HG03469 (cell line): ENCODE measurements around the gene ABCC8.

Source experiments
- ATAC-seq: cut with Tn5 transposase; IDR thresholded peaks from one replicate; pipeline ENCODE4 v1.9.1; 2021; ENCODE audit warnings: mild to moderate bottlenecking, moderate library complexity, moderate number of reproducible peaks; ENCODE audit not compliant: unreplicated experiment

ABCC8 gene

GRCh38 chr11:17389211-17389956 lies 87.3 kb downstream of the ABCC8 start:
- no peak for ATAC-seq

DNA sequence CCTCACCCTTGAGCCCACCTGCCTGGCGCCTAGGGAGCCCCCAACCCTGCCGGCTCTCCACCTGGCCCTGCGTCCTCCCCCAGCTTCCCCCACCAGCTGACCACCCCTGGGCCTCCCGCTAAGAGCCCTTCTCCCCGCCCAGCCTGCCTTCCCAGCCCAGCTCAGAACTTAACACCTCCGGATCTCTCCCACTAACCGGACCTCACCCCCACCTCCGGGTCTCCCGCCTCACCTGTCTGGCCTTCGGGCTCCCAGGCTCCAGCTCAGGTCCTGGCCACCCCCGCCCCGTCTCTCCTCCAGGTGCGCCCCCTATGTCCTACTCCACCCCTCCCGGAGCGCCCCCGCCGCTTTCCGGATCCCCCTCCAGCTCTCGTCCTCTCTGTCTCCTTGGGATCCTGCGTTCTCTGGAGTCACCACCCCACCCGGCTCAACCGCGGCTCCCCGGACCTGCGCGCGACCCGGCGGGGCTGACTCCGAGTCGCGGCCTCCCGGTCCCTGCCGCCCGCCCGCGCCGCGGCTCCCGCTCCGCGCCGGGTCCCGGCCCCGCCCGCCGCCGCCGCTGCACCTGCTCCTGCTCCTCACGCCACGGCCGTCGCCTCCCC lies 87.9 kb downstream of the ABCC8 start, which contains the start of gene KCNJ11:
Gene KCNJ11 (minus strand): TSS at position 51 of the 602 bp plus-strand sequence. CDS start 568 bp downstream, outside the sequence.
- ATAC-seq: no peak

DNA sequence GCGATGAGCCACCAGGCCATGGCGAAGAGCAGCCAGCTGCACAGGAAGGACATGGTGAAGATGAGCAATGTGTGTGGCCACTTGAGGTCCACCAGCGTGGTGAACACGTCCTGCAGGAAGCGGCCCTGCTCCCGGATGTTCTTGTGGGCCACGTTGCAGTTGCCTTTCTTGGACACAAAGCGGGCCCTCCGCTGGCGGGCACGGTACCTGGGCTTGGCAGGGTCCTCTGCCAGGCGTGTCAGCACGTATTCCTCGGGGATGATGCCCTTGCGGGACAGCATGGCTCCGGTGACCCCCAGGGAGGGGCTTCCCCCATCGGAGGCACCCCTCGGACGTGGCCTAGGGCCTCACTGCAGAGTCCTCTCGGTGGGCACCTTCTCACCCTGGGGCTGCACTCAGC lies 88.8 kb downstream of the ABCC8 start:
- ATAC-seq: no peak

DNA sequence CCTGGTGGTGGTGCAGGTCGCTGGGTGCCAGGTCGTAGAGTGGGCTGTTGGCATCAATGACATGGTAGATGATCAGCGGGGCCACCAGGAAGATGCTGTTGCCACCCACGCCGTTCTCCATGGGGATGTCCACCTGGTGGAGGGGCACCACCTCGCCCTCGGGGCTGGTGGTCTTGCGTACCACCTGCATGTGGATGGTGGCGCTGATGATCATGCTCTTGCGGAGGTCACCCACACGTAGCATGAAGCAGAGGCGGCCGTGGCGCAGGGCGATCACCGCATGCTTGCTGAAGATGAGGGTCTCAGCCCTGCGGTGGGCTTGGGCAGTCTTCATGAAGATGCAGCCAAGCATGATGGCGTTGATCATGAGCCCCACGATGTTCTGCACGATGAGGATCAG lies 89.4 kb downstream of the ABCC8 start:
- no peak for ATAC-seq

DNA sequence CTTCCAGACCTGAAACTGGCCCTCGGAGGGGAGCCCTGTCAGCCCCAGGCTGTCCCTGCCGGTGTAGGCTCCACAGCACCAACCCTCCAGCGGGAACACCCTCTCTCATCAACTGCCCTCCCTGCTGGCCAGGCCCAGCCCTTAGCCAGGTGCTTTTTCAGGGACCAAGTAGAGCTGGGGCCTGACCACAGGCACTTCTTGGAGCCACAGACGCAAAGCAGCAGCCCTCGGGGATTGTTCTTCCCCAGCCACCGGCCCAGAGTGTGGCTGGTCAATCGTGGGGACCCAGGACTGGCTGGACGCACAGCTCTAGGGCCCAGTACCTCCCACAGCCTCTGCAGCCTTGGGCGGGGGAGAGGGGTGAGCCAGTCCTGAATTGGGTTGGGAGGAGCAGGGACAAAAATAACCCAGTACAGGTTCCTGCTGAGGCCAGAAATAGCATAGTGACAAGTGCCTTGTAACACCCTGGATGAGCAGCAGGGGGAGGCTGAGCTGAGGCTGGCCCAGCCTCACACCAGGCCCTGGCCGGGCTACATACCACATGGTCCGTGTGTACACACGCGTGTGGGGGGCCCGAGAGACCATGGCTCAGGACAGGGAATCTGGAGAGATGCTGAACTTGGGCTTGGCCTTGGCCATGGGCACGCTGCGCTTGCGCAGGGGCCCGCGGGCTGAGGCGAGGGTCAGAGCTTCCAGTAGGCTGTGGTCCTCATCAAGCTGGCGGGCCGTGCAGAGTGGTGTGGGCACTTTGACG lies 90.1 kb downstream of the ABCC8 start:
- no peak for ATAC-seq

DNA sequence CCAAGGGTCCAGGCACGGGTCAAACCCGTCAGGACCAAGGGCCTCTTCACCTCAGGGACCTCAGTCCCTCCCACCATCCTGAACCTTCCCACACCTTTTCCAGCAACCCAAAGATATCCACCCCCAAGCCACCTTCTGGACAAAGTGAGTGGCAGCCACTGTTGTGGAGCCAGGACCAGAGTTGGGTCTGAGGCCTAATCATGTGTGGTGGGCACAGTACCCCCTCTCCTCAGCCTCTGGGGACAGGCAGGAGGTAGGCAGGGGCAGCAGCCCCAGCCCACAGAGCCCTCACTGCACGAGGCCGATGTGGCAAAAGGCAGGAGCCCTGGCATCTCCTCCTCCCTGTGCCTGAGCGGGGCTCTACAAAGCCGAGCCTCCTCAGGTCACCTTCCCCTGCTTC lies 90.7 kb downstream of the ABCC8 start:
- ATAC-seq: no peak

- no peak for ATAC-seq
Observed at GRCh38 chr11:17385492-17385891, 91.2 kb downstream of the ABCC8 start.

- ATAC-seq: no peak
Observed at GRCh38 chr11:17384002-17384511, 92.6 kb downstream of the ABCC8 start.

- no peak for ATAC-seq
Observed at GRCh38 chr11:17383461-17383860, 93.2 kb downstream of the ABCC8 start.

GRCh38 chr11:17382046-17382728 lies 94.5 kb downstream of the ABCC8 start:
- ATAC-seq: no peak

GRCh38 chr11:17381156-17381555 lies 95.5 kb downstream of the ABCC8 start:
- ATAC-seq: no peak

- ATAC-seq: no peak
Observed at GRCh38 chr11:17379383-17380180, 97.1 kb downstream of the ABCC8 start.

DNA sequence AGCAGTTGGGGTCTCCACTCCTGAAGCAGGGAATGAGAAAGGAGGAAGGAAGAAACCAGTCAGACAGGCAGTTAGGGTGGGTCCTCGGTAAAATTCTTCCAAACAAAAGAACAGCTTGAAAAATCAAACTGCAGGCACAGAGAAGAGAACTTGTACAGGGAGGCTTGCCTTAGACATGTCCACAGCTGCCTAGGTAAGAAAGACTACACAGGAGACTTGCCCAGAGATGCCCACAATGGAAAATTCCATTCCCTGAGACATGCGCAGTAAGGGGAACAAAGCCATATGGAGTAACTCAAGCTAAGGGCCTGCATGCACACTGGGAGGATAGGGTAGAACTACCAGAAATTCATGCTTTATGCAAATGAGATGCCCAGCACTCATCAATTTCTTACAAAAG lies 98.0 kb downstream of the ABCC8 start:
- ATAC-seq: no peak

DNA sequence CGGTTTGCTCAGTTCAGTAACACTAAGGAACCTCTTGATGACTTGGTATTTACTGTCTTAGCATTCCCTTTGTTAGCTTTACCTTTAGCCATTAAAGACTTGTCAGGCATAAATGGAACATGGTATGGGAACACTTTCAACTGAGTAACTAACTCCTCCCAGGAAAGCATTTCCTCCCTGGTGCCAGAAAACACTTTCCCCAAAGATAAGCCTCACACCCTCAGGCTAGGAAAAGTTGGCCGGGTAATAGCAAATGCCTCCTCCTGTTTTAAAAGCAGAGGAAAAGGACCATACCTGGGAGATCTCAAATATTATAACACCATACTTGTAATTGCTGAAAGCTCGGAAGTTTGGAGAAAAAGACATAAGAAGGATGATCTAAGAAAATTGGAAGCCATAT lies 100.2 kb downstream of the ABCC8 start:
- ATAC-seq: no peak

DNA sequence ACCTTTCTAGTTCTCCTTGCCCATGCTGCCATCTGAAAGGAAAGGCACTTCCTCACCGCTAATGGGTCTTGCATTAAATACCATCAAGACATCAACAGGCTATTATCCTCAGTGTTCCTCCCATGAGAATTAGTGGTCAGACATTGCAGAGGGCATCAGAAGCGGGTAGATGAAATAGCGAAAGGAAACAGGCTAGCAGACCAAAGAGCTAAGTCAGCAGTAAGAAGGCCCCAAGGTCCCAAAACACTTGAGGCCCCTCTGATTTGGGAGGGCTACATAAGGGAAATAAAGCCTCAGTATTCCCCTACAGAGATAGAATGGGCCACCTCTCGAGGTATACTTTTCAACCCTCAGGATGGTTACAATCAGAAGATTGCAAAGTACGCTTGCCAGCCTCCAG lies 101.1 kb downstream of the ABCC8 start:
- ATAC-seq: no peak

DNA sequence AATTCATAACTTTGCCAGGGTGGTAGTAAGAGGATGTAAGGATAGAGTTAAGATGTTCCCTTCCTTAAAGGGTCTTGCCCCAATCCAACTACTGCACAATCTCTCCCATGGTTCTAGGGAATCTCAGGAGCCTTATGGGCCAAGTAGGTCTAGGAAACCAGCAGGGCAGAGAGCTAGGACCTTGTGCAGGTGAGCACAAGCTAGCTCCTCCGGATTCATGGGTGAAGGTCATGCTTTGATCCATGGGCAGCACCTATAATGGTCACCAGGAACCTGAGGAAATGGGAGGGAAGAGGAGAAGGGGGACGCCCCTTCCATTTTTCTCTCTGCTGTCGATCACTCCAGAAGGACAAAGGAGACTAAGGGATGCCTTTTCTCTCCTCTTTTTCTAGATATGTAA lies 105.0 kb downstream of the ABCC8 start:
- no peak for ATAC-seq

DNA sequence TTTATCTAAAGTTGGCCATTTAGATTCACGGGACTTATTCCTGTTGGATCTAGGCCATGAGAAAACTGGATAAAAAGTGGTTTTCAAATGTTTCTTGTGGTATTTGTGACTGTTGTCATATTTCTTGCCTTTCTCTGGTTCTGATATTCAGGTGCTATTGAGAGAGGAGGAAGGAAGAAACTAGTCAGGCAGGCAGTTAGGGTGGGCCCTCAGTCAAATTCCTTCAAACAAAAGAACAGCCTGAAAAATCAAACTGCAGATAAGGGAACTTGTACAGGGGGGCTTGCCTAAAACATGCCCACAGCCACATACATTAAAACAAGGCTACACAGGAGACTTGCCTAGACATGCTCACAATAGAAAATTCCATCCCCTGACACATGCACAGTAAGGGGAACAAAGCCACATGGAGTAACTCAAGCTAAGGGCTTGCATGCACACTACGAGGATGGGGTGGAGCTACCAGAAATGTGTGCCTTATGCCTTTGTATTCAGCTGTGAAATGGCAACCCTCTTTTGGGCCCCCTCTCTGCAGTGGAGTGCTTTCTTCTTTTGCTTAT lies 106.9 kb downstream of the ABCC8 start:
- no peak for ATAC-seq

- ATAC-seq: no peak
Observed at GRCh38 chr11:17369094-17369493, 107.6 kb downstream of the ABCC8 start.

GRCh38 chr11:17368551-17368950 lies 108.1 kb downstream of the ABCC8 start:
- no peak for ATAC-seq

- ATAC-seq: no peak
Observed at GRCh38 chr11:17366495-17366894, 110.2 kb downstream of the ABCC8 start.
